CD14-positive monocyte (primary cell): ENCODE measurements around the gene WNT3. TPM values are rescaled to one million over a fixed set of nuclear protein-coding genes. Genes with fewer than 3 reads are reported as not detected.

ENCODE experiments used
- DNase-seq, 3 donors: peaks; one replicate each; pipeline ENCODE4 v3.0.0-alpha.2; 2011 to 2022
- H2AFZ ChIP-seq: 2 replicates; pipeline ENCODE4 v1.6.0; 2012; ENCODE audit warnings: mild to moderate bottlenecking, low read depth, low read length, inconsistent platforms; ENCODE audit not compliant: insufficient read depth, poor library complexity, severe bottlenecking
- H3K27ac ChIP-seq, 2 donors: 1 replicate in 1 of 2; 2 replicates in 1 of 2; pipeline ENCODE4 v1.5.1; 2012 to 2013; ENCODE audit warnings: low read length in 2 of 2, control low read depth in 1 of 2, inconsistent platforms in 1 of 2, low read depth in 1 of 2, mild to moderate bottlenecking in 1 of 2
- H3K27me3 ChIP-seq, 2 donors: one replicate each; pipeline versions ENCODE4 v1.6.0 to v1.6.1; 2011 to 2013; ENCODE audit warnings: low read length in 2 of 2; ENCODE audit not compliant: control insufficient read depth in 2 of 2, insufficient read depth in 2 of 2
- H3K36me3 ChIP-seq, 2 donors: replicated peaks in 1 of 2; 1 replicate in 1 of 2; 2 replicates in 1 of 2; pipeline versions ENCODE4 v1.5.1 to v1.6.1; 2012 to 2013; ENCODE audit warnings: low read length in 2 of 2, control low read depth in 1 of 2, inconsistent platforms in 1 of 2, mild to moderate bottlenecking in 1 of 2; ENCODE audit not compliant: insufficient read depth in 2 of 2, control insufficient read depth in 1 of 2
- H3K4me1 ChIP-seq, 2 donors: 1 replicate in 1 of 2; 2 replicates in 1 of 2; pipeline versions ENCODE4 v1.5.1 to v1.6.1; 2012 to 2013; ENCODE audit warnings: low read length in 2 of 2, control low read depth in 1 of 2, inconsistent platforms in 1 of 2, mild to moderate bottlenecking in 1 of 2, moderate library complexity in 1 of 2; ENCODE audit not compliant: insufficient read depth in 2 of 2, control insufficient read depth in 1 of 2
- H3K4me2 ChIP-seq: replicated peaks from 2 replicates; pipeline ENCODE3; 2012; ENCODE audit warnings: low read length, moderate library complexity, mild to moderate bottlenecking; ENCODE audit not compliant: poor library complexity, severe bottlenecking; ENCODE audit errors: extremely low read depth
- H3K4me3 ChIP-seq, 3 experiments: fragments of 200-600 bp in 1 of 3; sonication (generic) in 1 of 3; replicated peaks in 1 of 3; 1 replicate in 2 of 3; 2 replicates in 1 of 3; pipeline ENCODE4 v1.5.1; 2011 to 2013; ENCODE audit warnings: low read length in 3 of 3, mild to moderate bottlenecking in 3 of 3, control low read depth in 2 of 3, low read depth in 2 of 3, inconsistent platforms in 1 of 3, moderate library complexity in 1 of 3
- H3K79me2 ChIP-seq: 2 replicates; pipeline ENCODE4 v1.6.0; 2012; ENCODE audit warnings: mild to moderate bottlenecking, control low read depth, inconsistent platforms, low read length, moderate library complexity; ENCODE audit not compliant: insufficient read depth
- H3K9ac ChIP-seq: 2 replicates; pipeline ENCODE4 v1.6.0; 2017; ENCODE audit warnings: low read length, mild to moderate bottlenecking; ENCODE audit not compliant: insufficient read depth, poor library complexity, severe bottlenecking
- H3K9me3 ChIP-seq, 2 donors: replicated peaks in 1 of 2; 1 replicate in 1 of 2; 2 replicates in 1 of 2; pipeline versions ENCODE4 v1.5.1 to v1.6.1; 2012 to 2013; ENCODE audit warnings: low read length in 2 of 2, control low read depth in 1 of 2; ENCODE audit not compliant: control insufficient read depth in 1 of 2, insufficient read depth in 1 of 2
- H4K20me1 ChIP-seq: 2 replicates; pipeline ENCODE4 v1.6.0; 2012; ENCODE audit warnings: mild to moderate bottlenecking, low read length, control low read depth, moderate library complexity; ENCODE audit not compliant: insufficient read depth
- H3K27ac Mint-ChIP-seq, 7 donors: one replicate each; pipeline ENCODE4 v1.8.0; 2020; ENCODE audit warnings: mild to moderate bottlenecking in 7 of 7, mixed read lengths in 7 of 7, moderate library complexity in 6 of 7, inconsistent platforms in 2 of 7
- H3K27me3 Mint-ChIP-seq, 3 donors: one replicate each; pipeline ENCODE4 v1.8.0; 2021 to 2022; ENCODE audit warnings: low read depth in 3 of 3, mild to moderate bottlenecking in 3 of 3, mixed read lengths in 3 of 3, moderate library complexity in 3 of 3, inconsistent platforms in 1 of 3
- H3K36me3 Mint-ChIP-seq, 2 donors: one replicate each; pipeline ENCODE4 v1.8.0; 2020; ENCODE audit warnings: mixed read lengths in 2 of 2, inconsistent platforms in 1 of 2, mild to moderate bottlenecking in 1 of 2
- H3K4me1 Mint-ChIP-seq: one replicate; pipeline ENCODE4 v1.8.0; 2020; ENCODE audit warnings: mild to moderate bottlenecking, mixed read lengths
- H3K4me3 Mint-ChIP-seq, 2 donors: one replicate each; pipeline ENCODE4 v1.8.0; 2020; ENCODE audit warnings: mild to moderate bottlenecking in 2 of 2, mixed read lengths in 2 of 2, moderate library complexity in 1 of 2
- H3K9me3 Mint-ChIP-seq, 7 donors: one replicate each; pipeline ENCODE4 v1.8.0; 2020 to 2022; ENCODE audit warnings: mixed read lengths in 7 of 7, mild to moderate bottlenecking in 6 of 7, moderate library complexity in 6 of 7, inconsistent platforms in 2 of 7
- CTCF ChIP-seq: fragments of 200-600 bp; IDR thresholded peaks from one replicate; pipeline ENCODE4 v1.8.0; 2022; ENCODE audit warnings: antibody characterized with exemption, mild to moderate bottlenecking
- WGBS: methylation state at CpG from one replicate; pipeline ENCODE4 v1.1.5; 2013; ENCODE audit warnings: missing lambda C conversion rate; ENCODE audit not compliant: insufficient coverage; 5-methylcytosine and 5-hydroxymethylcytosine counted together
- intact Hi-C, 2 donors: fragments of 100-400 bp; cut with micrococcal nuclease; formaldehyde crosslinking; loops; one replicate each; pipeline versions ENCODE4 v1.15.0 to v1.15.1; 2023
- polyA plus RNA-seq, 3 donors: library from polyadenylated mRNA; depleted of rRNA in 1 of 3; unstranded in 2 of 3; stranded (reverse) in 1 of 3; fragments of 300-500 nt in 2 of 3; fragments of >200 nt in 1 of 3; fragmentation: Illumina TruSeq in 2 of 3; gene quantifications; 1 replicate in 2 of 3; 2 replicates in 1 of 3; pipeline ENCODE4 v1.2.3, GENCODE V29; 2012 to 2021

The WNT3 gene
- polyA plus RNA-seq, 3 donors = 0.01 TPM; not detected in 2

GRCh38 chr17:46836500-46836899 is 18.0 kb upstream of the WNT3 start:
- no peak overlapping the region for H3K4me2 ChIP-seq
- Mint-ChIP-seq H3K4me1 (peaks cover 6% of the 10 kb centered on the region), H3K27ac (no peak overlapping the region), H3K27me3 (peaks cover 25 to 36% (median 34%) of the 10 kb centered on the region in 3 donors), H3K36me3 (no peaks in the 10 kb centered on the region), H3K4me3 (no peak overlapping the region), H3K9me3 (peaks cover 0 to 11% (median 4%) of the 10 kb centered on the region in 7 donors)
- intact Hi-C loops = no loop called here
- H3K27ac ChIP-seq = no peak overlapping the region
- H4K20me1 ChIP-seq = no peaks in the 10 kb centered on the region
- H3K27me3 ChIP-seq = peaks cover 5 to 9% of the 10 kb centered on the region in 2 donors
- no peak for DNase-seq
- no peak overlapping the region for H2AFZ ChIP-seq
- no peaks in the 10 kb centered on the region for H3K36me3 ChIP-seq
- no peaks in the 10 kb centered on the region for H3K79me2 ChIP-seq
- no peak overlapping the region for H3K9ac ChIP-seq
- no peak overlapping the region for H3K4me3 ChIP-seq
- no peaks in the 10 kb centered on the region for H3K9me3 ChIP-seq
- WGBS = 100% methylated on average over 1 of the region's 2 CpGs
- H3K4me1 ChIP-seq = peaks cover 0 to 3% of the 10 kb centered on the region in 2 donors
- no peak for TF ChIP-seq CTCF

GRCh38 chr17:46834846-46835245 is 16.4 kb upstream of the WNT3 start:
- Mint-ChIP-seq H3K27ac (no peak overlapping the region), H3K9me3 (peaks cover 0 to 5% (median 1%) of the 10 kb centered on the region in 7 donors), H3K4me1 (peaks cover 3% of the 10 kb centered on the region), H3K36me3 (no peaks in the 10 kb centered on the region), H3K4me3 (no peak overlapping the region), H3K27me3 (peaks cover 10 to 23% (median 22%) of the 10 kb centered on the region in 3 donors)
- H3K9ac ChIP-seq = no peak overlapping the region
- H3K27me3 ChIP-seq = no peaks in the 10 kb centered on the region
- TF ChIP-seq CTCF = no peak
- intact Hi-C loops = no loop called here
- no peaks in the 10 kb centered on the region for H3K79me2 ChIP-seq
- no peak for DNase-seq
- no peaks in the 10 kb centered on the region for H3K4me1 ChIP-seq
- H3K27ac ChIP-seq = no peak overlapping the region
- H2AFZ ChIP-seq = no peak overlapping the region
- no peak overlapping the region for H3K4me3 ChIP-seq
- whole genome bisulfite sequencing = 100% methylated on average over 3 of the region's 3 CpGs
- H4K20me1 ChIP-seq = no peaks in the 10 kb centered on the region
- H3K36me3 ChIP-seq = no peaks in the 10 kb centered on the region
- no peak overlapping the region for H3K4me2 ChIP-seq
- H3K9me3 ChIP-seq = no peaks in the 10 kb centered on the region
